NCI-H82 treated with DMSO at 0.1 percent for 48 hours (cell line): ENCODE data around the gene KRTAP12-4.
"Not testable (repeated sequence)": the region's sequence is repeated elsewhere in the genome, so short reads cannot be mapped to it uniquely, and the experiment has no call there.

ENCODE experiments used
- DNase-seq: peaks from one replicate; lab custom pipeline; 2025; ENCODE audit not compliant: unreplicated experiment; lab: John Stamatoyannopoulos, UW

The KRTAP12-4 gene

DNA sequence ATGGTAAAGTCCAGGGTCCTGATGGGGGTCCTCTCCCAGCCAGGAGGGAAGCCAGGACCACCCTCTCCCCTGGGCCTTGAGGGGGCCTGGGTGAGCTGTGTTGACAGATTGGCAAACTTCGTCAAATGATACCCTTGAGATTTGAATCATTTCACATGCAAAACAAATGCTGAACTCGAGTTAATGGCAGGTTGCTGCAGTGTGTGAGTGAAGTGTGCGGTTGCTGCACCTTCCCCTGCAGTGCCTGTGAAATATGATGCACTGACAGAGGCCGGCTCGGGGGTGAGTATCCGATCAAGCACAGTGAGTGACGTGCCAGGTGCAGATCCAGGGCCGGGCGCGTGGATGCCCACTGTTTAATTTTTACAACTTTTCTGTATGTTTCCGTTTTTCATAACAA is 33.2 kb upstream of the KRTAP12-4 start:
- DNase-seq, result no peak

DNA sequence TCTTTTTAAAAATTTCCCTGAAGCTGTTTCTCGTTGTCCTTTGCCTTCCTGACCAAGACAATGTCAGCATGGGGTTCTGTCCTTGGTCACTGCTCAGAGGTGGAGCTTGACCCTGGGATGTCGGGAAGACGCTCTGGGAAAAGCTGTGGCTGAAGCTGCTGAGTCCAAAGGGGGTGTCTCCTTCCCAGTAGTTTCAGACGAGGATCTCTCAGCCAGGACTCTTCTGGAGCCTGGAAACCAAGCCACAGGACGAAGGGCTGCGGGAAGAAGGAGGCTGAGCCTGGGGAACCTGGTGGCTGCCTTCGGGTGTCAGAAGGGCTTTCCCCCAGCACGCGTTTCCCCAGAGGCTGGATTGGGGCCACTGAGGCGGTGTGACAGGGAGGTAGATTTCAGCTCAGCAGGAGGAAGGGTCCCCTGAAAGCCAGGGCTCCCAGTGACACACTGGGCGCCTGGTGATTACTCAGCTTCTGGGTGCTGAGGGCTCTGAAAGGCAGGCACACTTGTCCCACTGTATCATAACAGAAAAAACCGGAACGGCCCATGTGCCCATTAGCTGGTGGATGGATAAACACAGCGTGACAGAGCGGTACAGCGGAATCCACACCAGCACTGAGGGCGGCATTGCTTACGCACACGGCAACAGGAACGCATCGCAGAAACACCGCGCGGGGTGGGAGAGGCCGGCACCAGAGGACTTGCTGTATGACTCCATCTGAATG is 32.5 kb upstream of the KRTAP12-4 start:
- no peak for DNase-seq

DNA sequence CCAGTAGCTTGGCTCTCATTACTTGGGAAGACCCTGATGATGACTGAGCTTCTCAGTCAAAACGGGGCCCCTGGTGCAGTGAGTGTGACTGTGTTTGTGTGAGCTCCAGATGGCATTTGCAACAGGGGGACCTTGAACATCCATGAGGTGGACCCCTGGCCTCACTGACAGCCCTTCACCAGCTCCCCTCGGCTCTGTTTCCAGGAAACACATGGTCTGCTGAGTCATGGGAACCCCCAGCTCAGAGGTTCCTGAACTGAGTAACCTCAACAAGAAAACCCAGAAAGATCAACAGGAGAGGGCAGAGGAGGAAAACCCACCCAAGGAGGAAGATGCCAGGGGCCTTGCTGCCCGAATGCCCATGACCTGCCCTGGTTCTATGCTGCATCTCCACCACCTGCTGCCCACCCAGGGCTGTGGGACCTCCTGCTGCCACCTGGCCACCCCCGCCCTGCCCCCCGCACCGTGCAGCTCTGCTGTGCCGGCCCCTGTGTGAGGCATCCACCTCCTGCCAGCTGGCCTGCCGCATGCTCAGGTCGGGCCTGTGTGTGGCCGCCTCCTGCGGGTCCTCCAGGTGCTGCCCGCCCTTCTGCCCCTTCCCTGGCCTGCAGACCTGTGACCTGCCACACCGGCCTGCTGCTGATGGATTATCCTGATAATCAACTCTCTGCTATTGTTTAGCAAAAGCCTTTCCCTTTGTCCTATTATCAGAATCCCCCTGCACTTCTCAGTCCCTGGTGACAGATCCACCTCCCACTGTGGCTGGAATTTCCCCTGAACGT is 31.7 kb upstream of the KRTAP12-4 start:
- no peak for DNase-seq

DNA sequence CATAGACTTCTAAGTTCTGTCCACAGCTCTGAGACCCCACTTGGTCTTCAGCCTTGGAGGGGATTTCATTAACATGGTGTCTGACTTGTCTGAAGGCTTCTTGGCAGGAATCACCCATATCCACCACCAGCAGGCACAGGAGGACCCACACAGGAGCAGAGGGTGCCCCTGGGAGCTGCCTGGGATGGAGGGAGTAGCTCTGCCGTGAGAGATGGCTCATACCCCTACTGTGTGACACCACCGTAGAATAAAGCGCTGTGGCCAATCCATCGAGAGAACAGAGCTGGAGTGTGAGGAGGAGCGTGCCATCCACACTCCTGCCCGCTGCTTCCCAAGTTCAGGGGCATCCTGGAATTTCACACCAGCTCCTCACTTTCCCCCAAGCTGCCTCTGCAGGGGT is 30.6 kb upstream of the KRTAP12-4 start:
- DNase-seq, result not testable (repeated sequence)

DNA sequence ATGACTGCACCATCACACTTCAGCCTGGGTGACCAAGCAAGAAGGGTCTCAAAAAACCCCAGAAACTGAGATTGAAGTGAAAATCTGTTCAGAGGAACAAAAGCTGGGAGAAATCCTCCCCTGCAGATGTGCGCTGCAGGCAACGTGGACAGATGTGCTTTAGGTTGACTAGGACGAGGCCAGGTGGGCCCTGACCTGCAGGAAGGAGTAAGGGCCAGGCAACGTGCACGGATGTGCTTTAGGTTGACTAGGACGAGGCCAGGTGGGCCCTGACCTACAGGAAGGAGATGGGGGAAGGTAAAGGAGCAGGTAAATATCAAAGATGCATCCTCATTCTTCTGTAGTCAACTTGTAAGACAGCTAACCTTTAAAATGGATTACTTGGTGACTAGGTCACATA is 30.0 kb upstream of the KRTAP12-4 start:
- no peak for DNase-seq

DNA sequence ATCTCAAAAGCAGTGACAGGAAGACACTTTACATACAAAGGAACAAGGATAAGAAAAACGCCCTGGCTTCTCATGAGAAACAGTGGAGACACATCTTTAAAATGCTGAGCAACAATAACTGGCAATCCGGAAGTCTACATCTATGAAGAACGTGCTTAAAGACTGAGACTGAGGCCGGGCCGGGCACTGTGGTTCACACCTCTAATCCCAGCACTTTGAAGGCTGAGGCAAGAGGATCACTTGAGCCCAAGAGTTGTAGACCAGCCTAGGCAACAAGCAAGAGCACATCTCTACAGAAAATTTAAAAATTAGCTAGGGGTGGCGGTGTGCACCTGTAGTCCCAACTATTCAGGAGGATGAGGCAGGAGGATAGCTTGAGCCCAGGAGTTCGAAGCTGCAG is 29.6 kb upstream of the KRTAP12-4 start:
- no peak for DNase-seq

DNA sequence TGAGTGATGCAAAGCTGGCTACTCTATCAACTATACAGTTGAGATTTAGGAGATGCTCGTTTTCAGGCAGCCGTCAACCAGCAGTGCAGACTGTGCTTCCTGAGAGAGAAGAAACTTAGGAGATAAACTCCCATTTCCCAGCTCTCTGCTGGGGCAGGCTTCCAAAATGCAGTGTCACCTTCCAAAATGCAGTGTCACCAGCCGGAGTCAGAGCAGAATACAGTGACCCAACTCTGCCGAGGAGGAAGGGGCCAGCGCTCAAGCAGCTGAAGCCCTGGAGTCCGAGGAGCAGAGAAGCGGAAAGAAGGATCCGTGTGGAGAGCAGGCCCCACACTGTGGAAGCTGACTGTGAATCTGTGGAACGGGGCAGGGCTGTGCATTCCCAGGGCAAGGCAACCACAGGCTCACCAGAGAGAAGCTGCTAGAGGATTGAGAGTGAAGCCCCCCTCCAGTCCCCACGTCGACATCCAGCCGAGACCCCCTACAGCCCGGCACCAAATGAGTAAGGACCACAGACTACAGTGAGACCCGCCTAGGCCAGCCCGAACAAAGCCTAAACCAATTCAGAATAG is 28.2 kb upstream of the KRTAP12-4 start:
- no peak for DNase-seq

DNA sequence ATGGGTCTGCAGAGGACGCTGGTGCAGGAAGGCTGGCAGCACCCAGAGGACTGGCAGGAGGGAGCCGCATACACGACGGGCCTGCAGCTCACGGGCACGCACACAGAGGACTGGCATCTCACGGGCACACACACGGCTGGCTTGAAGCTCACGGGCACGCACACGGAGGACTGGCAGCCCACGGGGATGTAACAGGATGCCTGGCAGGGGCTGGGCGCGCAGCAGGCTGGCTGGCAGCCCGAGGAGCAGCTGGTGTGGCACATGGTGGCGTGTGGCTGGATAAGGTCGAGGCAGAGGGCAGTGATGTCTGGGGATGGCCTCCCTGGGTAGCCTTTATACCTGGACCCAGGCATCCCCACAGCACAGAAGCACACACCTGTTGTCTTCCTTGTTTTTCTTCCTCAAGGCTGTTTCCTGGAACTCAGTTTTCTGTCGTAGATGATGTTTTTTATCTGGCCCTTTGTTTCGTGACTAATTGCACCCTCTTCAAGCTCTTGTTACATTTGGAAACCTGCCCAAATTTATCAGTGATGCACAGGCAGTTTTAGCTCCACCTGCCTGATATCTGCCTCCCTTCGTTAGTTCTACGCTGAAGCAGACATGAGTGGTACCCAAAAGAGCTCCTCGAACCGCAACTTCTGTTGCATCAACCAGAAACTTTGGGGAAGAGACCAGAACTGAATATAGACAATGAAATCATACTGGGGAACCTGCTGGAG is 27.6 kb upstream of the KRTAP12-4 start, which contains the start of gene KRTAP12-1:
Gene KRTAP12-1, minus strand, starts transcription at position 303 of the 719 bp plus-strand sequence. Its CDS starts 40 bp downstream, at position 263.
- DNase-seq, result no peak

DNA sequence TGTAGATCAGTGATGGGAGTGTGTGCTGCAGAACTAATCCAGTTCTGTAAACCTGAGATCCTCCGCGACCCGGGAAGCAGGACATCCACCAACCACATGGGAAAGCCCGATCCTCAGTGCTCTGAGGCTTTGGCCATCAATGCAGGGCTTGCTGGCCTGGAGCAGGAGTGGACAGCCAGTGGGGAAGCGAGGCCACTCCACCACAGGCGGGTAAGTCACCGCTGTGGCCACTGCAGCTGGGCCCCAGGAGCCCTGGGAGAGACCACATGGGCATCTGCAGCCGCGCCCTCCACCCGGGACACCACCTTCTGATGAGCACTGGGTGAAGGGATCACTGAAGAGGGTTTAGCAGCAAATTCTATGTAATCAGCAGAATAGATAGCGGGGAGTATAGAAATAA is 26.7 kb upstream of the KRTAP12-4 start:
- no peak for DNase-seq

DNA sequence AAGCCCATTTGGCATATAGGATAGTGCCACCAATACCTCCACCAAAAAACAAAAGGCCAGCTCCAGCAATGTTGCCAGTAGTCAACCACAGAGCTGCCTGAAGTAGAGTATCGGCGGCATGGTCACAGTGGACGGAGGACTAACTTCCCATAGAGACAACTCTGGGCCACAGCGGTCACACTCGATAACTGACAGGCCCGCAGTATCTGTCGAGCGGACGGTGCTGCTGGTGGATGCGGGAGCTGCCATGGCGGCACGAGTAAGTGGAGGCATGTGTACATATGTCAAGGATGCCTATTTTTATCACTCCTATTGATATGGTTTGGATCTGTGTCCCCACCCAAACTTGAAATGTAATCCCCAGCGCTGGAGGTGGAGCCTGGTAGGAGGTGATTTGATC is 23.4 kb upstream of the KRTAP12-4 start:
- DNase-seq, result no peak

DNA sequence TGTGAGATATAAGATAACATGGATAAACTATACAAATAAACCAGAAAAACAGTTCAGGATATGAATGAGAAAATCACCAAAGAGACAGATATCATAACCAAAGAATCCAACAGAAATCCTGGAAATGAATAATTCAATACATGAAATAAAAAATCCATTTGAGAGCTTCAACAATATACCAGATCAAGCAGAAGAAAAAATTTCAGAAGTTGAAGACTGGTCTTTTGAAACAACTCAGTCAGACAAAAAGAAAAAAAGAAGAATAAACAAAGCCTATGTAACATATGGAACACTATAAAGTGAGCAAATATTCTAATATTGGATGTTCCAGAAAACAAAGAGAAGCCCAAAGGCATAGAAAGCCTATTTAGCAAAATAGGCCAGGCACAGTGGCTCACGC is 17.5 kb upstream of the KRTAP12-4 start:
- no peak for DNase-seq

DNA sequence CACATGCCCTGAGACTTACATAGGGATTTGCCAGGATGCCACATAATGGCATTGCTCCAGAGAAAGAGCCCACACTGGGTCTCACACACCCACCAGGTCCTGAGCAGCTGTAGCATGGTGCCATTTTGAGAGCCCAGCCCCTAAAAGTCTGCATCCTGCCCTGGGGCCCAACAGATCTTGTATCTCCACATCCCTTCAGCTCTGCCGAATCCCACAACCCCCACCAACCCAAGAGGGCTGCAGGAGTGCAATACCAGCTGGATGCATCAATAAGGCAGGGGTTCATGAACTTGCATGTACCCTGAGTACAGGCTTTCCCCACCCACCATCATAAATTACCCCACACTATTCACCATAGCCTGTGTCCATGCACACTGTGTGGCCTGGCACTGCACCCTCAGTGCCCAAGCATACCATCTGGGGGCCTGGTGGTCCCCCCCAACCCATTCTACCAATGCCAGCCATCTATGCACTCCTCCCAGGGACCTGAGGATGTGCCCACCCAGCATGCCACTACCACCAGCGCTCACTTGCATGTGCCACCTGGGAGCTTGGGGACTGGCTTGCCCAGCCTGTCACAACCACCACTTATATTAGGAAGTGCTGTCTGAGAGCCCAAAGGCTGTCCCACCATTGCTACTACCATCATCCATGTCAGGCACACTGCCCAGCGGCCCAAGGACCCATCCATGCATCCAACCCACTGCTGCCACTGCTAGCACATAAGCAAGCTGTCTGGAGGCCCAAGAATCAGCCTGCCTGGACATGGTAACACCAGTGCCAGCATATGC is 16.4 kb upstream of the KRTAP12-4 start:
- DNase-seq, result no peak

DNA sequence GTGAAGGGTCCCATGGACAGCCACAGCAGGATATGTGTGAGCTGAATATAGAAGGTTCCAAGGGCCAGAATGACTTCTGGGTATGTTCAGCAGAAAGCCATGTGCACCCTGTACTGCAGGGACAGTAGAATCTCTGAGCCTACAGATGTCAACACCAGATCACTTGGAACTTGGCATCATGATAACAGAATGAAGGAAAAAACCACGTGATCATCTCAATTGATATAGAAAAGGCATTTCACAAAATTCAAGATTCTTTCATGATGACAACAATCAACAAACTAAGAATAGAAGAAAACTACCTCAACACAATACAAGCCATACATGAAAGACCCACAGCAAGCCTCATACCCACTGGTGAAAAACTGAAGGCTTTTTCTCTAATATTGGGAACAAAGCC is 13.2 kb upstream of the KRTAP12-4 start:
- DNase-seq, result no peak

DNA sequence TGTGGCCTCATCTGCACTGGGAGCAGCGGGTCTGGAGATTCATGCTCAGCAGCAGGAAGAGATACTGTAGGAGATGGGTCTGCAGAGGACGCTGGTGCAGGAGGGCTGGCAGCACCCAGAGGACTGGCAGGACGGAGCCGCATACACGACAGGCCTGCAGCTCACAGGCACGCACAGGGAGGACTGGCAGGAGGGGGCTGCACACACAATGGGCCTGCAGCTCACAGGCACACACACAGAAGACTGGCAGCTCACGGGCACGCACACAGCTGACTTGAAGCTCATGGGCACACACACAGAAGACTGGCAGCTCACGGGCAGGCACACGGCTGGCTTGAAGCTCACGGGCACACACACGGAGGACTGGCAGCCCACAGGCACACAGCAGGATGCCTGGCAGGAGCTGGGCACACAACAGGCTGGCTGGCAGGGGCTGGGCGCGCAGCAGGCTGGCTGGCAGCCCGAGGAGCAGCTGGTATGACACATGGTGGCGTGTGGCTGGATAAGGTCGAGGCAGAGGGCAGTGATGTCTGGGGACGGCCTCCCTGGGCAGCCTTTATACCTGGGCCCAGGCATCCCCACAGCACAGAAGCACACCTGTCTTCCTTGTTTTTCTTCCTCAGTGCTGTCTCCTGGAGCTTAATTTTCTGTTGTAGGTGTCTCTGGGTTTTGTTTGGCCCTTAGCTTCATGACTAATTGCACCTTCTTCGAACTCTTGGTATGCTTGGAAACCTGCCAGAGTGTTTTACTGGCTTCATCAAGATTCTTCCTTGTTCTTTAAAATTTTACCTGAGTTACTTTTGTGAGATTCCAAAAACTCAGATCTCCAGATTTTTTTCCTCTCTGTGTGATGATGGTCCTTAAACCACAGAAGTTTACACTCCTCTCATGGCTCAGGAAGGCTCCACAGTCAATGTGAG is 12.2 kb upstream of the KRTAP12-4 start, which contains the start of gene KRTAP12-2:
Gene KRTAP12-2, minus strand, starts transcription at position 527 of the 920 bp plus-strand sequence. Its CDS starts 41 bp downstream, at position 486.
- no peak for DNase-seq

DNA sequence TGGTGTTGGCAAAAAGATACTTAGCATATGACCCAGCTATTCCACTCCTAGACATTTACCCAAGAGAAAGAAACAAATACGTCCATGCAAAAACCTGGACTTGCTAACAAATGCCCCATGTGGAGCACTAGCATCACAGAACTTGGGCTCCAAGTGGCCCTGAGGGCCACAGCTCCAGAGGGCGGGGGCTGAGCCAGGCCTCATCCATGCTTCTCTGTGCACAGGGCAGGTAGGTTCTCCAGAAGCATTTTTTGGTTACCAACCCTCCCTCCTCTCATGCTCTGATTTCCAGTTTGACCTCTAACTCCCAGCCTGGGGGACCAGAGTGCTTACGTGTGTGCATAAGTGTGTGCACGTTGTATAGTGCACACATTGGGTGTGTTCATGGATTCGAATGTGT is 10.2 kb upstream of the KRTAP12-4 start:
- no peak for DNase-seq

DNA sequence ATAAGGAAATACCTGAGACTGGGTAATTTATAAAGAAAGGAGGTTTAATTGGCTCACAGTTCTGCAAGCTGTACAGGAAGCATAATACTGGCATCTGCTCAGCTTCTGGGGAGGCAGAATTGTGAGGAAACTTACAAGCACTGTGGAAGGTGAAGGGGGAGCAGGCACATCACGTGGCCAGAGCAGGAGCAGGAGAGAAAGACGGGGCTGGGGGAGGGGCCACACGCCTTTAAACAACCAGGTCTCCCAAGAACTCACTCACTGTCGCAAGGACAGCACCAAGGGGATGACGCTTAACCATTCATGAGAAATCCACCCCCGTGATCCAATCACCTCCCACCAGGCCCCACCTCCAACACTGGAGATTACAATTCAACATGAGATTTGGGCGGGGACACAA is 7.1 kb upstream of the KRTAP12-4 start:
- not testable (repeated sequence) for DNase-seq

DNA sequence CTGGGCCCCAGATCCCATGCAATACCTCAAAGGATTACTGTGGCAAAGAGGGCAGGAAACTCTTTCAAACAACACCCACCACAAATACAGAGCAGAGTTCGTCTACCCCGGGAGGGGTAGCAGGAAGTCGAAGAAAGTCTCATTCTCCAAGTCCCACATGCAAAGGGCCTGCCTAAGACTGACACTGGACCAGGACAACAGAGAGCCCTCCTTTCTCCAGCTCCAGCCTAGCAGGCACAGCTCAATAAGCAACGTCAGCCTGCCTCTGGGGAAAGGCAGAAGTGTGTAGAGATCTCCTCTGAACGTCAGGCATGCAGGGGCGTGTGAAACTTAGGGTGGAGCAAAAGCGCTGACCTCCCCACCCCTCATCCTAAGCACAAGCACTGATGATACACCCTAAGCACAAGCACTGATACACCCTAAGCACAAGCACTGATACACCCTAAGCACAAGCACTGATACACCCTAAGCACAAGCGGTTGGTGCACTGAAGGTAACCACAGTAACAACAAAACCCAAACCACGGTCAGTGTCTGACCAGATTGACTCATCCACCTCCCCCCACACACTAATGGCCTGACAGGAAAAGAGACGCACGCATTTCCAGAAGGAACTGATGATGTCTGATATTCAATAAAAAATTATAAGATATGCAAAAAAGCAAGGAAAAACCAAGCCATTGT is 4.6 kb upstream of the KRTAP12-4 start:
- DNase-seq, result no peak

DNA sequence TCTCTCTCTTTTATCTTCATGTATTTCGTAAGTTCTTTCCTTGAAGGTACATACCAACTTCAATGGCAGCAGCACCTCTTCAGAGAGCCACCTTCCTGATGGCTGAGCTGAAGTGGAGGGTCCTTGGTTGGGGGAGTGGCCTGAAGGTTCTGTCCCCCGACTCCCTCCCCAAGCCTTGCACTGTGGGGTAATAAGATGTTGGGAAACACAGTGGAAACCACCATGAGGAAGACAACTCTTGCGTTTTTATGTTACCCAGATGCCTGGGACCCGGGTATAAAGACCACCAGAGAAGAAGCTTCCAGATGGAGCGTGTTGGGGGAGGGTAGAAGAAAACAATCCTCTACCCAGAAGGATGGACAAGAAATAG is 4.1 kb upstream of the KRTAP12-4 start:
- no peak for DNase-seq
